ENCODE results near the gene XRN1.

DNA sequence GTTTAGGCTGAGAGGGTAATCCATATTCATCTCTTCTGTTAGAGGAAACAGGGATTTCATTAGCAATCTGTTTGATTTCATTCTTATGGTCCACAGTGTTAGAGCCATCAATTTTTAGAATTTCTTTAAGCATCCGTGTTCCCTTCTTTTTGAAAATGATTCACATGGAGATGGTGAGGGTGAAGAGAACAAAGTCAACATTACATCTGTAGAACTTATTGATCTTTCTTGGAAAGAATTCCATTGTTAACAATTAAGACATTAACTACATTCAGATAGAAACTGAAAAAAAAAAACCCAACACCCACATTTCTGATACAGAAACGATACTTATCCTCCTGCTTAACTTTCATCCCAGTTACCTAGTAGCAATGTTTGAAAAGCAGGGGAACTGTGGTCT lies 115.4 kb downstream of the XRN1 start:
- TF ChIP-seq CTCF (conservative IDR thresholded peaks at IDR 0.05; ENCODE audit: low read depth, low read length) (no peak), EZH2 (IDR thresholded peaks at IDR 0.05; ENCODE audit: borderline replicate concordance, low read depth, low read length, poor library complexity, severe bottlenecking) (no peak)
